ENCODE data around the gene CGREF1.

DNA sequence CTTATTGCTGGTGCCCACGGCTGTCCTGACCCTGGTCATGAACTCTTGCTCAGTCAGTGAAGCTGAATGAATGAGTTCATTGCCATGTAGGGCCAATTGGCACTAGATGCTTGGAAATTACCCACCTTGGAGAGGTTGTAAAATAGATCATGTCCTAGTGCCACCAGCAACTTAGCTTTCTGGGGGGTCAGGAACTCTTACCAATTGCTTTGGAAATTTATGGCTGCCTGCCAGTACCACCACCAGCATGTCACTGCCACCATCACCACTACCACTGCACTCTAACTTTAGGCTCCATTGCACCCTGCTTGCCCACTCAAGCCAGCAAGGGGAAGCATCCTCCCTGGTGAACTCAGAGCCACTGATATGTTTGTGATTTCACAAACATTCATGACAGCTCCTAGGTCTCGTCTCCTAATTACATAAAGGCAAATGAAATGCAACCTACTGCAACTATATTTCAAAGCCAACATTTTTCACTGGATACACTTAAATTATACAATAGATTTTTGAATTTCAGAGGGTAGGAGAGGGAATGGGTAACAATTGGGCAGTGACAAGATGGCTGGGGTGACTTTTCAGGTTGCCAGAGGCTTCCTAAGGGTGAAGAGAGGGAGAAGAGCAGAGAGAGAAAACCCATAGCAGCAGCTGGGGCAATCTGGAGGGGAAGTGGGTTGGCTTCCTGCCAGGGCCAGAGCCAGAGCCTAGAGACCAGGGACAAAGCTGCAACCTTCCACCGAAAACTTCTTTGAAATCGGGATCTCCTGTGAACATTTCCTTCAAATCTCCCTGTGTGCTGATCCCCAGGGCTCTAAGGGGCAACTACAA is 44.0 kb downstream of the CGREF1 start:
- TF ChIP-seq CTCF (IDR thresholded peaks at IDR 0.05; ENCODE audit: low read length) (no peak), EZH2 (optimal IDR thresholded peaks at IDR 0.05; ENCODE audit: low read depth, low read length) (no peak)

All from MM.1S (cell line).